ENCODE results near the gene CCNT1.
"Not testable (repeated sequence)": the region's sequence is repeated elsewhere in the genome, so short reads cannot be mapped to it uniquely, and the experiment has no call there.

GRCh38 chr12:48720737-48721136, 4.2 kb upstream of the CCNT1 start:
- not testable (repeated sequence) for TF ChIP-seq CTCF, POLR2A (IDR thresholded peaks at IDR 0.05)
